ENCODE data around the gene SMIM24.
"Not testable (repeated sequence)": the region's sequence is repeated elsewhere in the genome, so short reads cannot be mapped to it uniquely, and the experiment has no call there.

Gene SMIM24

GRCh38 chr19:3480383-3481091, at the start of gene SMIM24:
Gene SMIM24, minus strand, starts transcription at chr19:3480525. Its CDS starts 62 bp downstream, at chr19:3480463.
- DNase-seq (ENCODE audit: low spot score), result no peak

- not testable (repeated sequence) for DNase-seq (ENCODE audit: low spot score)
Observed at GRCh38 chr19:3529299-3529698, 49.0 kb upstream of the SMIM24 start.

GRCh38 chr19:3528539-3529211, 48.4 kb upstream of the SMIM24 start:
- no peak for DNase-seq (ENCODE audit: low spot score)

GRCh38 chr19:3528080-3528479, 47.8 kb upstream of the SMIM24 start:
- no peak for DNase-seq (ENCODE audit: low spot score)

GRCh38 chr19:3527238-3527910, 47.0 kb upstream of the SMIM24 start:
- DNase-seq (ENCODE audit: low spot score), result no peak

- no peak for DNase-seq (ENCODE audit: low spot score)
Observed at GRCh38 chr19:3526507-3527237, 46.3 kb upstream of the SMIM24 start.

GRCh38 chr19:3524904-3525451, 44.7 kb upstream of the SMIM24 start:
- no peak for DNase-seq (ENCODE audit: low spot score)

- no peak for DNase-seq (ENCODE audit: low spot score)
Observed at GRCh38 chr19:3524078-3524842, 43.9 kb upstream of the SMIM24 start.

GRCh38 chr19:3523361-3524077, 43.2 kb upstream of the SMIM24 start:
- DNase-seq (ENCODE audit: low spot score), result no peak

GRCh38 chr19:3522421-3523360, 42.4 kb upstream of the SMIM24 start:
- DNase-seq (ENCODE audit: low spot score), result no peak

GRCh38 chr19:3521104-3521445, 40.8 kb upstream of the SMIM24 start:
- no peak for DNase-seq (ENCODE audit: low spot score)

- DNase-seq (ENCODE audit: low spot score), result no peak
Observed at GRCh38 chr19:3520166-3521103, 40.1 kb upstream of the SMIM24 start.

- no peak for DNase-seq (ENCODE audit: low spot score)
Observed at GRCh38 chr19:3519126-3519525, 38.8 kb upstream of the SMIM24 start.

GRCh38 chr19:3518659-3519058, 38.3 kb upstream of the SMIM24 start:
- no peak for DNase-seq (ENCODE audit: low spot score)

- DNase-seq (ENCODE audit: low spot score), result no peak
Observed at GRCh38 chr19:3518255-3518654, 37.9 kb upstream of the SMIM24 start.

- DNase-seq (ENCODE audit: low spot score), result no peak
Observed at GRCh38 chr19:3517638-3518037, 37.3 kb upstream of the SMIM24 start.

- DNase-seq (ENCODE audit: low spot score), result no peak
Observed at GRCh38 chr19:3516675-3517207, 36.4 kb upstream of the SMIM24 start.

GRCh38 chr19:3515891-3516422, 35.6 kb upstream of the SMIM24 start:
- no peak for DNase-seq (ENCODE audit: low spot score)
